Vagina (tissue), 2 donors: ENCODE measurements around the gene KIAA1549.

Source experiments
- POLR2A ChIP-seq, 2 donors: fragments of 450-650 bp; IDR thresholded peaks; one replicate each; pipeline ENCODE4 v1.6.1; 2017; ENCODE audit warnings: antibody characterized with exemption in 2 of 2, mild to moderate bottlenecking in 2 of 2, moderate library complexity in 2 of 2
- POLR2AphosphoS5 ChIP-seq, 2 donors: sonication (generic); formaldehyde crosslinking; IDR thresholded peaks; one replicate each; pipeline ENCODE4 v1.9.0; 2017; ENCODE audit warnings: antibody characterized with exemption in 2 of 2, mild to moderate bottlenecking in 2 of 2, low read depth in 1 of 2; ENCODE audit not compliant: insufficient read depth in 1 of 2
- TF ChIP-seq, protein P1 (sequence below), 3 experiments: fragments of 450-650 bp in 2 of 3; fragments of 200-600 bp in 1 of 3; sonication (generic) in 1 of 3; IDR thresholded peaks; one replicate each; pipeline ENCODE4 v1.5.1; 2017 to 2019; ENCODE audit warnings: antibody characterized with exemption in 3 of 3, mild to moderate bottlenecking in 2 of 3, moderate library complexity in 2 of 3

DNA sequence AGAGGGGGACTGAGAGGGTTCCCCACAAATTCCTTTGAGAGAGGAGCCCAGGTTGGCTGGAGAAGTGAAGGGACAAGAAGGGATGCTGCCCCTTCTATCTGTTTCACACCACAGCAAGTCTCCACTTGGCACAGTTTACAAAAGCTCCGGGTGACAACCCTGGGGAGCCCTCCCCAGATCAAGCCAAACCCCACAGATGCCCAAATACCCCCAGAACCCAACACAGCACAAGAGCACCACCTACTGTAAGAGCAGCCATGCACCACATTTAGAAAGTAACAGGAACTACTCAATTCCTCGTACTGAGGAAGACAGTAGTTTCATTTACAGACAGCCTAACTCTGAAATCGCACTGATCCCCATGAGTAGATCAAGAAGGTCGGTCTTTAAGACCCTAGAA, 115.3 kb downstream of the KIAA1549 start:
- TF ChIP-seq POLR2A (IDR thresholded peaks at IDR 0.05) (no peak), POLR2AphosphoS5 (IDR thresholded peaks at IDR 0.05; ENCODE audit: insufficient read depth in 1 of 2, low read depth in 1 of 2) (no peak)
- TF ChIP-seq, protein P1, sequence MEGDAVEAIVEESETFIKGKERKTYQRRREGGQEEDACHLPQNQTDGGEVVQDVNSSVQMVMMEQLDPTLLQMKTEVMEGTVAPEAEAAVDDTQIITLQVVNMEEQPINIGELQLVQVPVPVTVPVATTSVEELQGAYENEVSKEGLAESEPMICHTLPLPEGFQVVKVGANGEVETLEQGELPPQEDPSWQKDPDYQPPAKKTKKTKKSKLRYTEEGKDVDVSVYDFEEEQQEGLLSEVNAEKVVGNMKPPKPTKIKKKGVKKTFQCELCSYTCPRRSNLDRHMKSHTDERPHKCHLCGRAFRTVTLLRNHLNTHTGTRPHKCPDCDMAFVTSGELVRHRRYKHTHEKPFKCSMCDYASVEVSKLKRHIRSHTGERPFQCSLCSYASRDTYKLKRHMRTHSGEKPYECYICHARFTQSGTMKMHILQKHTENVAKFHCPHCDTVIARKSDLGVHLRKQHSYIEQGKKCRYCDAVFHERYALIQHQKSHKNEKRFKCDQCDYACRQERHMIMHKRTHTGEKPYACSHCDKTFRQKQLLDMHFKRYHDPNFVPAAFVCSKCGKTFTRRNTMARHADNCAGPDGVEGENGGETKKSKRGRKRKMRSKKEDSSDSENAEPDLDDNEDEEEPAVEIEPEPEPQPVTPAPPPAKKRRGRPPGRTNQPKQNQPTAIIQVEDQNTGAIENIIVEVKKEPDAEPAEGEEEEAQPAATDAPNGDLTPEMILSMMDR (IDR thresholded peaks at IDR 0.05) = no peak
